Smooth muscle cell (in vitro differentiated cells): ENCODE data around the gene CXCL8. TPM values are rescaled to one million over a fixed set of nuclear protein-coding genes. Genes with fewer than 3 reads are reported as not detected.

Source experiments
- DNase-seq: peaks from one replicate; lab custom pipeline; 2025; ENCODE audit not compliant: unreplicated experiment; lab: John Stamatoyannopoulos, UW
- H2AFZ ChIP-seq: fragments of 200-600 bp; sonication (generic); 2 replicates; pipeline ENCODE4 v1.6.0; 2016; ENCODE audit warnings: antibody characterized with exemption, low read depth, mild to moderate bottlenecking
- H3F3A ChIP-seq: fragments of 200-600 bp; sonication (generic); 2 replicates; pipeline ENCODE4 v1.6.0; 2017; ENCODE audit warnings: antibody characterized with exemption, low read depth
- H3K27ac ChIP-seq: fragments of 200-600 bp; sonication (generic); 2 replicates; pipeline ENCODE4 v1.5.1; 2016; ENCODE audit warnings: low read depth, mild to moderate bottlenecking
- H3K27me3 ChIP-seq: fragments of 200-600 bp; sonication (generic); 2 replicates; pipeline ENCODE4 v1.6.1; 2016; ENCODE audit warnings: low read depth, mild to moderate bottlenecking
- H3K36me3 ChIP-seq: fragments of 200-600 bp; sonication (generic); 2 replicates; pipeline ENCODE4 v1.5.1; 2016; ENCODE audit warnings: low read depth
- H3K4me1 ChIP-seq: fragments of 200-600 bp; sonication (generic); 2 replicates; pipeline ENCODE4 v1.5.1; 2016; ENCODE audit warnings: low read depth
- H3K4me2 ChIP-seq: fragments of 200-600 bp; sonication (generic); 2 replicates; pipeline ENCODE4 v1.6.0; 2016; ENCODE audit warnings: mild to moderate bottlenecking
- H3K4me3 ChIP-seq: fragments of 200-600 bp; sonication (generic); 2 replicates; pipeline ENCODE4 v1.5.1; 2016; ENCODE audit warnings: mild to moderate bottlenecking
- H3K79me2 ChIP-seq: fragments of 200-600 bp; sonication (generic); 2 replicates; pipeline ENCODE4 v1.6.0; 2016; ENCODE audit warnings: low read depth, mild to moderate bottlenecking
- H3K9ac ChIP-seq: fragments of 200-600 bp; sonication (generic); 2 replicates; pipeline ENCODE4 v1.6.0; 2016; ENCODE audit warnings: low read depth
- H3K9me3 ChIP-seq: fragments of 200-600 bp; sonication (generic); replicated peaks from 2 replicates; pipeline ENCODE4 v1.5.1; 2016; ENCODE audit warnings: low read depth
- H4K20me1 ChIP-seq: fragments of 200-600 bp; sonication (generic); 2 replicates; pipeline ENCODE4 v1.6.0; 2016; ENCODE audit warnings: low read depth
- WGBS: methylation state at CpG from one replicate; pipeline ENCODE4 v1.1.7; 2016; ENCODE audit warnings: low lambda C conversion rate; 5-methylcytosine and 5-hydroxymethylcytosine counted together
- polyA plus RNA-seq: library from polyadenylated mRNA; unstranded; fragments of >200 nt; fragmentation: Nextera tagmentation; extraction: Ambion mirVana; gene quantifications from 2 replicates; pipeline ENCODE4 v1.2.1, GENCODE V29; 2016
- total RNA-seq: library from RNA; depleted of rRNA; stranded (reverse); fragments of >200 nt; gene quantifications from 2 replicates; pipeline ENCODE4 v1.2.3, GENCODE V29; 2014
- TF ChIP-seq, protein P1 (sequence below): fragments of 200-600 bp; sonication (generic); IDR thresholded peaks from 2 replicates; pipeline ENCODE4 v1.5.1; 2017; ENCODE audit warnings: borderline replicate concordance, mild to moderate bottlenecking, antibody characterized with exemption; ENCODE audit not compliant: insufficient read depth, poor library complexity, severe bottlenecking

The CXCL8 gene
- total and polyA plus RNA-seq, 2 experiments from 2014 or later = 8.7 to 37.9 TPM

DNA sequence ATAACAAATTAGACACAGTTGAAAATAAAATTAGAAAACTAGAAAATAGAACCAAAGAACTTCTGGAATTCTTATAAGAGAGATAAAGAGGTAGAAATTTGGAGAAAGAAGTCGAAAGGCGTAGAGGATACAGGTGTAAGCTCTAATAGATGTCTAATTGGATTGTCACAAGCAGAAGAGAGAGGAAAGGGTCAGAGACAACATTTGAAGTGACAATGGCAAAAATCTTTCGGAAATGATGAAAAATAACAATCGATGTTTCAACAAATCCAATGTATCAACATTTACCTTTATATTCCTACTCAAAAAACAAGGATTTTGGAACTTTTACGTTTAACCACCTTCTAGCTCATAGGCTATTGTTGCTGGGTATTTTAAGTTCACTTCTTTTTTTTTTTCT is 3.8 kb downstream of the CXCL8 start:
- Histone ChIP-seq H3K4me2 (no peak overlapping the region), H3K27me3 (peaks cover 7% of the 10 kb centered on the region), H3K4me1 (no peaks in the 10 kb centered on the region), H2AFZ (no peak overlapping the region), H3F3A (no peaks in the 10 kb centered on the region), H3K4me3 (no peak overlapping the region), H4K20me1 (no peaks in the 10 kb centered on the region), H3K27ac (no peak overlapping the region), H3K9ac (no peak overlapping the region), H3K79me2 (no peaks in the 10 kb centered on the region), H3K9me3 (no peaks in the 10 kb centered on the region), H3K36me3 (no peaks in the 10 kb centered on the region)
- TF ChIP-seq, protein P1, sequence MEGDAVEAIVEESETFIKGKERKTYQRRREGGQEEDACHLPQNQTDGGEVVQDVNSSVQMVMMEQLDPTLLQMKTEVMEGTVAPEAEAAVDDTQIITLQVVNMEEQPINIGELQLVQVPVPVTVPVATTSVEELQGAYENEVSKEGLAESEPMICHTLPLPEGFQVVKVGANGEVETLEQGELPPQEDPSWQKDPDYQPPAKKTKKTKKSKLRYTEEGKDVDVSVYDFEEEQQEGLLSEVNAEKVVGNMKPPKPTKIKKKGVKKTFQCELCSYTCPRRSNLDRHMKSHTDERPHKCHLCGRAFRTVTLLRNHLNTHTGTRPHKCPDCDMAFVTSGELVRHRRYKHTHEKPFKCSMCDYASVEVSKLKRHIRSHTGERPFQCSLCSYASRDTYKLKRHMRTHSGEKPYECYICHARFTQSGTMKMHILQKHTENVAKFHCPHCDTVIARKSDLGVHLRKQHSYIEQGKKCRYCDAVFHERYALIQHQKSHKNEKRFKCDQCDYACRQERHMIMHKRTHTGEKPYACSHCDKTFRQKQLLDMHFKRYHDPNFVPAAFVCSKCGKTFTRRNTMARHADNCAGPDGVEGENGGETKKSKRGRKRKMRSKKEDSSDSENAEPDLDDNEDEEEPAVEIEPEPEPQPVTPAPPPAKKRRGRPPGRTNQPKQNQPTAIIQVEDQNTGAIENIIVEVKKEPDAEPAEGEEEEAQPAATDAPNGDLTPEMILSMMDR = no peak
- no peak for DNase-seq
- WGBS = 74% methylated on average over 5 of the region's 5 CpGs

DNA sequence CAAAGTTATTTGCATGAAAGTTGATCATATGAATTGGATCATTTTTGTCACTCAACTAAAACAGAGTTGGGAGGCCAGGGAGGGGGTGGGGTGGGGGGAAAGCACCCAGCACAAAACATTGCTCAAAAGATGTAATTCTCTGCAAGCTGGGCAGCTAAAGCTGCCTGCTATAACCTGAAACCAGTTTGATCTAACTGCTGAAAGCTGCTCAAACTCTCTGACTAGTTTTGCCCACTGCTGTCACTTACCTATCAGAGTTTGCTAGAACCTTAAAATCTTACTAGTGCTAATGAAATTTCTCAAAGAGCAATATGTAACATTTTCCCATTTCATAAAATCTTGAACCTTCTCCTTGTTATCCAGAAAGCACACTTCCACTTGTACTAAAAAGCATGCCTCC is 10.4 kb downstream of the CXCL8 start:
- Histone ChIP-seq H3K4me2 (peak overlapping the region; percentile 32), H3K9ac (no peak overlapping the region), H3K27ac (no peak overlapping the region), H2AFZ (peak overlapping the region; percentile 53), H3K79me2 (no peaks in the 10 kb centered on the region), H3K4me1 (no peaks in the 10 kb centered on the region), H3F3A (no peaks in the 10 kb centered on the region), H4K20me1 (no peaks in the 10 kb centered on the region), H3K27me3 (peaks cover 8% of the 10 kb centered on the region), H3K36me3 (no peaks in the 10 kb centered on the region), H3K4me3 (no peak overlapping the region), H3K9me3 (no peaks in the 10 kb centered on the region)
- TF ChIP-seq, protein P1 = no peak
- no peak for DNase-seq

DNA sequence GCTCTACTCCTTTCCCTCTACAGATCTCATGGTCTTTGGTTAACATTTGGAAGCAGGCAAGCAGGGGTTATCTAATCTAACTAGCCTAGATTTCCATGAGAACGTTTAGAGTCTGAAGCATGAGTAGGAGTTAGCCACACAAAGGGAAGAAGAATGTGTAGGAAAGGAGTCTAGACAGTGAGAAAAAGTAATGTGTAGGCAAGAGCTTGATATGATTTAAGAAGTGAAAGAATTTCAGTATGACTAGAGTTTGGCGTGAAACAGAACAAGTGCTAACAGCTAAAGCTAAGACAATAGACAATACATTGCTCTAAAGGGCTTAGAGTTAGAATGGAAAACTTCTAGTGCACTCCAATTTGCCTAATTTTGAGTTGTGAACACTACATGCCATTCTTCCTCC is 10.8 kb downstream of the CXCL8 start:
- H3K4me3 ChIP-seq = no peak overlapping the region
- H3K27me3 ChIP-seq = peaks cover 8% of the 10 kb centered on the region
- DNase-seq = no peak
- H2AFZ ChIP-seq = peak overlapping the region; percentile 53
- H3F3A ChIP-seq = no peaks in the 10 kb centered on the region
- no peaks in the 10 kb centered on the region for H3K79me2 ChIP-seq
- H3K27ac ChIP-seq = no peak overlapping the region
- 23% methylated on average over 2 of the region's 2 CpGs for WGBS
- no peaks in the 10 kb centered on the region for H3K9me3 ChIP-seq
- no peaks in the 10 kb centered on the region for H3K36me3 ChIP-seq
- H3K4me1 ChIP-seq = no peaks in the 10 kb centered on the region
- H3K9ac ChIP-seq = no peak overlapping the region
- no peaks in the 10 kb centered on the region for H4K20me1 ChIP-seq
- peak overlapping the region; percentile 32 for H3K4me2 ChIP-seq
- TF ChIP-seq, protein P1 = no peak

DNA sequence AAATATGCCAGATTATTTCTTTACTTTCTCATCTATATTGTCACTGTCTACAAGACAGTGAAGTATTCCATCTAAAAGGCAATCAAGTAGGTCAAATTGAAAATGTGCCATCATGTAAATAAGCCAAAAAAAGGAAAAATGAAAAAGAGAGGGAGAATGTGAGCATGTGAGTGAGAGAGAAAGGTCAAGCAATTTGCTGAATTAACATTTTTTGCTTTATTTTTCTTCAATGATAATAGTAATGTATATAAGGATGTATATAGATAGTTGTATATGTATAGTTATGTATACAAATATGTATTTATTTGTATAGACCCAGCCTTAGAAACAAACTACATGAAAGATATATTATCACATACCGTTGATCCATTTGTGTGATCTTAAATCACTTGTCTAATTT is 11.5 kb downstream of the CXCL8 start:
- H3K4me3 ChIP-seq = no peak overlapping the region
- 96% methylated on average over 1 of the region's 1 CpG for WGBS
- H3K79me2 ChIP-seq = no peaks in the 10 kb centered on the region
- H2AFZ ChIP-seq = peak overlapping the region; percentile 53
- H3K9me3 ChIP-seq = no peaks in the 10 kb centered on the region
- H3F3A ChIP-seq = no peaks in the 10 kb centered on the region
- DNase-seq = no peak
- H3K9ac ChIP-seq = no peak overlapping the region
- H3K27ac ChIP-seq = no peak overlapping the region
- no peaks in the 10 kb centered on the region for H3K4me1 ChIP-seq
- no peak overlapping the region for H3K4me2 ChIP-seq
- no peaks in the 10 kb centered on the region for H4K20me1 ChIP-seq
- no peaks in the 10 kb centered on the region for H3K36me3 ChIP-seq
- TF ChIP-seq, protein P1 = no peak
- H3K27me3 ChIP-seq = peaks cover 8% of the 10 kb centered on the region
